Measurements from ENCODE around the gene OPTC.
"Not testable (repeated sequence)": the region's sequence is repeated elsewhere in the genome, so short reads cannot be mapped to it uniquely, and the experiment has no call there.

OPTC gene

GRCh38 chr1:203461717-203462116, 32.2 kb upstream of the OPTC start:
- peak overlapping the region; percentile 1 for H3K4me3 Mint-ChIP-seq
- ATAC-seq, result peak; percentile 53
- H3K27me3 Mint-ChIP-seq, result peaks cover 55% of the 10 kb centered on the region
- peaks cover 30% of the 10 kb centered on the region for H3K4me1 Mint-ChIP-seq
- H3K27ac Mint-ChIP-seq, result peak overlapping the region; percentile 29
- no peaks in the 10 kb centered on the region for H3K36me3 Mint-ChIP-seq
- H3K9me3 Mint-ChIP-seq, result no peaks in the 10 kb centered on the region

- no peaks in the 10 kb centered on the region for H3K9me3 Mint-ChIP-seq
- ATAC-seq, result no peak
- H3K4me3 Mint-ChIP-seq, result no peak overlapping the region
- H3K27ac Mint-ChIP-seq, result peak overlapping the region; percentile 29
- H3K36me3 Mint-ChIP-seq, result no peaks in the 10 kb centered on the region
- H3K4me1 Mint-ChIP-seq, result peaks cover 30% of the 10 kb centered on the region
- peaks cover 52% of the 10 kb centered on the region for H3K27me3 Mint-ChIP-seq
Measured at GRCh38 chr1:203462143-203462542, 31.8 kb upstream of the OPTC start.

- no peak for ATAC-seq
- H3K9me3 Mint-ChIP-seq, result no peaks in the 10 kb centered on the region
- no peak overlapping the region for H3K4me3 Mint-ChIP-seq
- H3K27me3 Mint-ChIP-seq, result peaks cover 55% of the 10 kb centered on the region
- no peak overlapping the region for H3K27ac Mint-ChIP-seq
- no peaks in the 10 kb centered on the region for H3K36me3 Mint-ChIP-seq
- H3K4me1 Mint-ChIP-seq, result peaks cover 30% of the 10 kb centered on the region
Measured at GRCh38 chr1:203462878-203463277, 31.1 kb upstream of the OPTC start.

- Mint-ChIP-seq H3K4me1 (peaks cover 30% of the 10 kb centered on the region), H3K9me3 (no peaks in the 10 kb centered on the region), H3K27ac (peak overlapping the region; percentile 1), H3K36me3 (no peaks in the 10 kb centered on the region), H3K27me3 (peaks cover 55% of the 10 kb centered on the region), H3K4me3 (no peak overlapping the region)
- no peak for ATAC-seq
Measured at GRCh38 chr1:203463469-203464062, 30.4 kb upstream of the OPTC start.

GRCh38 chr1:203464226-203464625, 29.7 kb upstream of the OPTC start:
- no peaks in the 10 kb centered on the region for H3K36me3 Mint-ChIP-seq
- no peak for ATAC-seq
- H3K27ac Mint-ChIP-seq, result peak overlapping the region; percentile 1
- H3K4me1 Mint-ChIP-seq, result peaks cover 25% of the 10 kb centered on the region
- H3K4me3 Mint-ChIP-seq, result no peak overlapping the region
- H3K9me3 Mint-ChIP-seq, result no peaks in the 10 kb centered on the region
- peaks cover 50% of the 10 kb centered on the region for H3K27me3 Mint-ChIP-seq

GRCh38 chr1:203464743-203465142, 29.2 kb upstream of the OPTC start:
- H3K4me3 Mint-ChIP-seq, result no peak overlapping the region
- no peak for ATAC-seq
- H3K27ac Mint-ChIP-seq, result no peak overlapping the region
- H3K9me3 Mint-ChIP-seq, result no peaks in the 10 kb centered on the region
- H3K36me3 Mint-ChIP-seq, result no peaks in the 10 kb centered on the region
- peaks cover 45% of the 10 kb centered on the region for H3K27me3 Mint-ChIP-seq
- peaks cover 25% of the 10 kb centered on the region for H3K4me1 Mint-ChIP-seq

GRCh38 chr1:203465146-203465798, 28.7 kb upstream of the OPTC start:
- peaks cover 25% of the 10 kb centered on the region for H3K4me1 Mint-ChIP-seq
- ATAC-seq, result no peak
- peaks cover 45% of the 10 kb centered on the region for H3K27me3 Mint-ChIP-seq
- no peaks in the 10 kb centered on the region for H3K9me3 Mint-ChIP-seq
- H3K27ac Mint-ChIP-seq, result no peak overlapping the region
- H3K4me3 Mint-ChIP-seq, result no peak overlapping the region
- no peaks in the 10 kb centered on the region for H3K36me3 Mint-ChIP-seq

- no peak for ATAC-seq
- H3K4me1 Mint-ChIP-seq, result peaks cover 22% of the 10 kb centered on the region
- H3K27me3 Mint-ChIP-seq, result peaks cover 48% of the 10 kb centered on the region
- no peak overlapping the region for H3K27ac Mint-ChIP-seq
- no peak overlapping the region for H3K4me3 Mint-ChIP-seq
- no peaks in the 10 kb centered on the region for H3K36me3 Mint-ChIP-seq
- H3K9me3 Mint-ChIP-seq, result no peaks in the 10 kb centered on the region
Measured at GRCh38 chr1:203465948-203466347, 28.0 kb upstream of the OPTC start.

- peaks cover 43% of the 10 kb centered on the region for H3K27me3 Mint-ChIP-seq
- peaks cover 11% of the 10 kb centered on the region for H3K4me1 Mint-ChIP-seq
- H3K9me3 Mint-ChIP-seq, H3K36me3 Mint-ChIP-seq, H3K27ac Mint-ChIP-seq, ATAC-seq, H3K4me3 Mint-ChIP-seq: not testable (repeated sequence)
Measured at GRCh38 chr1:203466906-203467549, 26.9 kb upstream of the OPTC start.

- Mint-ChIP-seq H3K27me3 (peaks cover 38% of the 10 kb centered on the region), H3K27ac (no peak overlapping the region), H3K4me1 (peaks cover 6% of the 10 kb centered on the region), H3K4me3 (no peak overlapping the region), H3K36me3 (no peaks in the 10 kb centered on the region), H3K9me3 (no peaks in the 10 kb centered on the region)
- ATAC-seq, result no peak
Measured at GRCh38 chr1:203467550-203467921, 26.4 kb upstream of the OPTC start.

- Mint-ChIP-seq H3K4me1 (peaks cover 3% of the 10 kb centered on the region), H3K27ac (no peak overlapping the region), H3K9me3 (no peaks in the 10 kb centered on the region), H3K4me3 (no peak overlapping the region), H3K36me3 (no peaks in the 10 kb centered on the region), H3K27me3 (peaks cover 35% of the 10 kb centered on the region)
- ATAC-seq, result no peak
Measured at GRCh38 chr1:203468326-203468725, 25.6 kb upstream of the OPTC start.

- no peak overlapping the region for H3K27ac Mint-ChIP-seq
- no peaks in the 10 kb centered on the region for H3K36me3 Mint-ChIP-seq
- peaks cover 36% of the 10 kb centered on the region for H3K27me3 Mint-ChIP-seq
- H3K9me3 Mint-ChIP-seq, result no peaks in the 10 kb centered on the region
- no peak for ATAC-seq
- no peaks in the 10 kb centered on the region for H3K4me1 Mint-ChIP-seq
- H3K4me3 Mint-ChIP-seq, result no peak overlapping the region
Measured at GRCh38 chr1:203470240-203470639, 23.7 kb upstream of the OPTC start.

- no peak overlapping the region for H3K27ac Mint-ChIP-seq
- H3K27me3 Mint-ChIP-seq, result peaks cover 49% of the 10 kb centered on the region
- ATAC-seq, result no peak
- no peak overlapping the region for H3K4me3 Mint-ChIP-seq
- H3K36me3 Mint-ChIP-seq, result no peaks in the 10 kb centered on the region
- H3K4me1 Mint-ChIP-seq, result no peaks in the 10 kb centered on the region
- H3K9me3 Mint-ChIP-seq, result no peaks in the 10 kb centered on the region
Measured at GRCh38 chr1:203471841-203472240, 22.1 kb upstream of the OPTC start.

- H3K27ac Mint-ChIP-seq, result no peak overlapping the region
- H3K27me3 Mint-ChIP-seq, result peaks cover 40% of the 10 kb centered on the region
- no peaks in the 10 kb centered on the region for H3K9me3 Mint-ChIP-seq
- H3K4me3 Mint-ChIP-seq, result no peak overlapping the region
- H3K36me3 Mint-ChIP-seq, result no peaks in the 10 kb centered on the region
- ATAC-seq, result no peak
- peaks cover 10% of the 10 kb centered on the region for H3K4me1 Mint-ChIP-seq
Measured at GRCh38 chr1:203473281-203473680, 20.7 kb upstream of the OPTC start.

GRCh38 chr1:203473781-203474305, 20.1 kb upstream of the OPTC start:
- H3K36me3 Mint-ChIP-seq, result no peaks in the 10 kb centered on the region
- ATAC-seq, result no peak
- no peak overlapping the region for H3K27ac Mint-ChIP-seq
- peaks cover 10% of the 10 kb centered on the region for H3K4me1 Mint-ChIP-seq
- peaks cover 35% of the 10 kb centered on the region for H3K27me3 Mint-ChIP-seq
- H3K4me3 Mint-ChIP-seq, result no peak overlapping the region
- no peaks in the 10 kb centered on the region for H3K9me3 Mint-ChIP-seq

Measured in stimulated activated memory B cell treated with anti-CD40 and anti-IgM and Interleukin-4, amounts not matched to agents 10 μg/mL and 1 μg/mL and 100 μg/mL, for 72 hours (primary cell).